ENCODE results near the gene GIGYF1.

The GIGYF1 gene

DNA sequence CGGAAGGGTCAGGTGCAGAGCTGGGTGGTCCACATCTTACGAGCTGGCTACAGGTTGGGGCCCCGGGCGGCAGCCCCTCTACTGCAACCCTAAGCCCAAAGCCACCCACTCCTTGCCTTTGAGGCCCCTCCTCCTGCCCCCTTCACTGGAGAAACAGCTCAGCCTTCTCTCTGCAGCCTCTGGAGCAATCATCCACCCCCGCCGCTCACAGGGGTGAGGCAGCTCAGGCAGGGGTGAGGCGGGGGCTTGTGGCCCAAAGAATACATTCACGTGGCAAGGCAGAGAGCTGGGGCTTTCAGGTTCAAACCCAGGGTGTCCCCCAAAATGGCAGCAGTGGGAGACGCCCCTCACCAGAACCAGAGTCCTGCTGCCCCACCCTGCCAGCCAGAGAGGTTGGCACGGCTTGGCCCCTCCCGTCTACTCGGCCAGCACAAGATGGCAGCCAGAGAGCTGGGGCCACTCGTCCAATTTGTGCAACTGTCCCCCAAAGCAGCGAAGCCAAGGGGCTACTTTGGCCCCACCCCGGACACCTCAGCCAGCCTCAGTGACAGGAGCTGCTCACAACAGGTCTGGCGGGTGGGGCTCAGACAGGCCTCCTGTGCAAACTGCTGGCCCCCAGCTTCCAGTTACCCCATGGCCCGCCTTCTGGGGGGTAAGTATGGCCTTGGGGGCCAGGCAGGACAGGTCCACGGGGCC is 13.3 kb downstream of the GIGYF1 start:
- TF ChIP-seq, protein P1, sequence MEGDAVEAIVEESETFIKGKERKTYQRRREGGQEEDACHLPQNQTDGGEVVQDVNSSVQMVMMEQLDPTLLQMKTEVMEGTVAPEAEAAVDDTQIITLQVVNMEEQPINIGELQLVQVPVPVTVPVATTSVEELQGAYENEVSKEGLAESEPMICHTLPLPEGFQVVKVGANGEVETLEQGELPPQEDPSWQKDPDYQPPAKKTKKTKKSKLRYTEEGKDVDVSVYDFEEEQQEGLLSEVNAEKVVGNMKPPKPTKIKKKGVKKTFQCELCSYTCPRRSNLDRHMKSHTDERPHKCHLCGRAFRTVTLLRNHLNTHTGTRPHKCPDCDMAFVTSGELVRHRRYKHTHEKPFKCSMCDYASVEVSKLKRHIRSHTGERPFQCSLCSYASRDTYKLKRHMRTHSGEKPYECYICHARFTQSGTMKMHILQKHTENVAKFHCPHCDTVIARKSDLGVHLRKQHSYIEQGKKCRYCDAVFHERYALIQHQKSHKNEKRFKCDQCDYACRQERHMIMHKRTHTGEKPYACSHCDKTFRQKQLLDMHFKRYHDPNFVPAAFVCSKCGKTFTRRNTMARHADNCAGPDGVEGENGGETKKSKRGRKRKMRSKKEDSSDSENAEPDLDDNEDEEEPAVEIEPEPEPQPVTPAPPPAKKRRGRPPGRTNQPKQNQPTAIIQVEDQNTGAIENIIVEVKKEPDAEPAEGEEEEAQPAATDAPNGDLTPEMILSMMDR (IDR thresholded peaks at IDR 0.05; ENCODE audit: control insufficient read depth, insufficient read depth, low read depth, low read length, missing control alignments) = no peak
- DNase-seq (ENCODE audit: low read depth) = no peak
- no peak overlapping the region for H3K4me3 ChIP-seq (ENCODE audit: control insufficient read depth, low read depth, low read length)

GRCh38 chr7:100679927-100680575 is 14.0 kb downstream of the GIGYF1 start:
- DNase-seq (ENCODE audit: low read depth) = no peak
- TF ChIP-seq, protein P1 (IDR thresholded peaks at IDR 0.05; ENCODE audit: control insufficient read depth, insufficient read depth, low read depth, low read length, missing control alignments) = no peak
- H3K4me3 ChIP-seq (ENCODE audit: control insufficient read depth, low read depth, low read length) = no peak overlapping the region

GRCh38 chr7:100679129-100679926 is 14.7 kb downstream of the GIGYF1 start:
- no peak for DNase-seq (ENCODE audit: low read depth)
- H3K4me3 ChIP-seq (ENCODE audit: control insufficient read depth, low read depth, low read length) = no peak overlapping the region
- TF ChIP-seq, protein P1 (IDR thresholded peaks at IDR 0.05; ENCODE audit: control insufficient read depth, insufficient read depth, low read depth, low read length, missing control alignments) = no peak

DNA sequence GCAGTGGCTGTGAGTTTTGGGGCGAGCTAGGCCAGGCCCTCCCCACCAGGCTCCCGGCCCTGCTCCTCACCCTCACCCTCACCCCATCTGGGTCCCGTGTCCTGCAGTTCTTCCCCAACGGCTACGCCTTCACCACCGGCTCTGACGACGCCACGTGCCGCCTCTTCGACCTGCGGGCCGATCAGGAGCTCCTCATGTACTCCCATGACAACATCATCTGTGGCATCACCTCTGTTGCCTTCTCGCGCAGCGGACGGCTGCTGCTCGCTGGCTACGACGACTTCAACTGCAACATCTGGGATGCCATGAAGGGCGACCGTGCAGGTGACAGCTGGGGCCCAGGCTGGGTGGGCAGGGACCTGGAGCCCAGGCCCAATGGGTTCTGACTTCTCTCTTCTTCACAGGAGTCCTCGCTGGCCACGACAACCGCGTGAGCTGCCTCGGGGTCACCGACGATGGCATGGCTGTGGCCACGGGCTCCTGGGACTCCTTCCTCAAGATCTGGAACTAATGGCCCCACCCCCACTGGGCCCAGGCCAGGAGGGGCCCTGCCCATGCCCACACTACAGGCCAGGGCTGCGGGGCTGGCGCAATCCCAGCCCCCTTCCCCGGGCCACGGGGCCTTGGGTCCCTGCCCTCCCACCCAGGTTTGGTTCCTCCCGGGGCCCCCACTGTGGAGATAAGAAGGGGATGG is 15.6 kb downstream of the GIGYF1 start:
- DNase-seq (ENCODE audit: low read depth) = no peak
- H3K4me3 ChIP-seq (ENCODE audit: control insufficient read depth, low read depth, low read length) = no peak overlapping the region
- TF ChIP-seq, protein P1 (IDR thresholded peaks at IDR 0.05; ENCODE audit: control insufficient read depth, insufficient read depth, low read depth, low read length, missing control alignments) = no peak

DNA sequence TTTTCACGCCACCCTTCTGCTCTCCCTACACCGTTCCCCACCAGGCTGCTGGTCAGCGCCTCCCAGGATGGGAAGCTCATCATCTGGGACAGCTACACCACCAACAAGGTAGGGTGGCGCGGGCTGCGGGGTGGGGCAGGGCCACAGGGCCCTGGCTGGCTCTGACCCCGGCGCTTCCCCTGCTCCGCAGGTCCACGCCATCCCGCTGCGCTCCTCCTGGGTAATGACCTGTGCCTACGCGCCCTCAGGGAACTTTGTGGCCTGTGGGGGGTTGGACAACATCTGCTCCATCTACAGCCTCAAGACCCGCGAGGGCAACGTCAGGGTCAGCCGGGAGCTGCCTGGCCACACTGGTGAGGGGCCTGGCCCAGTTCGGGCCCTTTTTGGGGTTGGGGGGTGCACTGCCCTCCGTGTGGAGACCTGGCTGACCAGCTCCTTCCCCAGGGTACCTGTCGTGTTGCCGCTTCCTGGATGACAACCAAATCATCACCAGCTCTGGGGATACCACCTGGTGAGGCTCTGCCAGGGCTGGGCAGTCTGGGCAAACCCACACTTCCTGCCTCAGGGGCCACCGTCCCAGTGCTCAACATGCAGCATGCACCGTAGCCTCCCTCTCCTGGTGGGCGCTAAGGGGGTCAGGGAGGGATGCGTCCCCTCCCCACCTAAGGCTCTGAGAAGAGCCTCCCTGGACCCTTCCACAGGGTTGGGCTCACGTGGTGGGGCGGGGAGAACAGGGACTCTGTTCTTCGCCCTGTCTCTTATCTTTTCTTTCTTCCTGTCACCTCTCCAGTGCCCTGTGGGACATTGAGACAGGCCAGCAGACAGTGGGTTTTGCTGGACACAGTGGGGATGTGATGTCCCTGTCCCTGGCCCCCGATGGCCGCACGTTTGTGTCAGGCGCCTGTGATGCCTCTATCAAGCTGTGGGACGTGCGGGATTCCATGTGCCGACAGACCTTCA is 16.5 kb downstream of the GIGYF1 start:
- no peak for DNase-seq (ENCODE audit: low read depth)
- TF ChIP-seq, protein P1 (IDR thresholded peaks at IDR 0.05; ENCODE audit: control insufficient read depth, insufficient read depth, low read depth, low read length, missing control alignments) = no peak
- no peak overlapping the region for H3K4me3 ChIP-seq (ENCODE audit: control insufficient read depth, low read depth, low read length)
